Naive thymus-derived CD4-positive, alpha-beta T cell (primary cell): ENCODE results near the gene SNX3. TPM values are rescaled to one million over a fixed set of nuclear protein-coding genes. Genes with fewer than 3 reads are reported as not detected.
A peak's percentile ranks its signal among the peaks of the same experiment; 100 is the strongest.

Source experiments
- ATAC-seq: fragments of 150-1000 bp; cut with Tn5 transposase; 2 replicates; pipeline ENCODE4 v1.10.0; 2021; ENCODE audit warnings: mild to moderate bottlenecking, moderate library complexity
- CTCF ChIA-PET: fragments of 350-600 bp; sonication (Branson Sonifier 250); formaldehyde crosslinking; loops from one replicate; lab custom pipeline; 2021; ENCODE audit warnings: antibody characterized with exemption; lab: Charles Lee
- POLR2A ChIA-PET: fragments of 350-600 bp; sonication (Branson Sonifier 250); formaldehyde crosslinking; loops from one replicate; lab custom pipeline; 2021; ENCODE audit warnings: antibody characterized with exemption, inconsistent platforms; lab: Charles Lee
- DNase-seq, 9 donors: peaks; one replicate each; pipeline versions ENCODE4 v3.0.0 to v3.0.0-alpha.2; 2020 to 2022; ENCODE audit warnings: mixed read lengths in 1 of 9
- H3K27ac ChIP-seq: one replicate; pipeline ENCODE4 v1.7.0; 2013; ENCODE audit warnings: mild to moderate bottlenecking, low read depth, low read length, moderate library complexity
- H3K27me3 ChIP-seq, 2 donors: one replicate each; pipeline ENCODE4 v1.7.0; 2013; ENCODE audit warnings: low read length in 2 of 2, mild to moderate bottlenecking in 2 of 2, moderate library complexity in 2 of 2; ENCODE audit not compliant: control insufficient read depth in 2 of 2, insufficient read depth in 2 of 2
- H3K36me3 ChIP-seq, 3 experiments: 1 replicate in 2 of 3; 2 replicates in 1 of 3; pipeline ENCODE4 v1.7.0; 2013; ENCODE audit warnings: low read length in 3 of 3, mild to moderate bottlenecking in 3 of 3, moderate library complexity in 1 of 3; ENCODE audit not compliant: insufficient read depth in 3 of 3, control insufficient read depth in 2 of 3
- H3K4me1 ChIP-seq, 2 donors: one replicate each; pipeline ENCODE4 v1.7.0; 2013; ENCODE audit warnings: low read length in 2 of 2, mild to moderate bottlenecking in 2 of 2, moderate library complexity in 1 of 2; ENCODE audit not compliant: control insufficient read depth in 2 of 2, insufficient read depth in 2 of 2
- H3K4me3 ChIP-seq: 2 replicates; pipeline ENCODE4 v1.7.0; 2013; ENCODE audit warnings: mild to moderate bottlenecking, low read length
- H3K9me3 ChIP-seq, 3 experiments: 1 replicate in 2 of 3; 2 replicates in 1 of 3; pipeline ENCODE4 v1.7.0; 2013; ENCODE audit warnings: low read length in 3 of 3; ENCODE audit not compliant: control insufficient read depth in 2 of 3
- H3K27ac Mint-ChIP-seq, 9 donors: one replicate each; pipeline ENCODE4 v1.8.0; 2020 to 2022; ENCODE audit warnings: mixed read lengths in 9 of 9, mild to moderate bottlenecking in 8 of 9, moderate library complexity in 5 of 9, inconsistent platforms in 2 of 9
- H3K27me3 Mint-ChIP-seq, 5 donors: one replicate each; pipeline ENCODE4 v1.8.0; 2021 to 2022; ENCODE audit warnings: mixed read lengths in 5 of 5, mild to moderate bottlenecking in 1 of 5
- H3K36me3 Mint-ChIP-seq, 5 donors: one replicate each; pipeline ENCODE4 v1.8.0; 2020 to 2022; ENCODE audit warnings: mixed read lengths in 5 of 5, mild to moderate bottlenecking in 3 of 5, inconsistent platforms in 1 of 5
- H3K4me1 Mint-ChIP-seq, 7 donors: one replicate each; pipeline ENCODE4 v1.8.0; 2020 to 2022; ENCODE audit warnings: mixed read lengths in 7 of 7, mild to moderate bottlenecking in 3 of 7, inconsistent platforms in 1 of 7
- H3K4me3 Mint-ChIP-seq, 10 donors: one replicate each; pipeline ENCODE4 v1.8.0; 2020 to 2022; ENCODE audit warnings: mild to moderate bottlenecking in 10 of 10, mixed read lengths in 10 of 10, moderate library complexity in 6 of 10, inconsistent platforms in 2 of 10
- H3K9me3 Mint-ChIP-seq, 11 donors: one replicate each; pipeline ENCODE4 v1.8.0; 2020 to 2022; ENCODE audit warnings: mixed read lengths in 11 of 11, mild to moderate bottlenecking in 4 of 11, inconsistent platforms in 1 of 11, moderate library complexity in 1 of 11
- intact Hi-C, 2 donors: fragments of 100-400 bp; cut with micrococcal nuclease; formaldehyde crosslinking; loops; one replicate each; pipeline ENCODE4 v1.15.1; 2023
- polyA plus RNA-seq, 2 donors: library from polyadenylated mRNA; unstranded; fragments of 300-500 nt; fragmentation: Illumina TruSeq; gene quantifications; one replicate each; pipeline ENCODE4 v1.2.3, GENCODE V29; 2021
- total RNA-seq, 6 experiments: library from RNA in 5 of 6; stranded (reverse) in 5 of 6; gene quantifications; 1 replicate in 5 of 6; 2 replicates in 1 of 6; pipeline ENCODE4 v1.2.3 and lab custom pipeline; 2021 to 2026

Gene SNX3
- total and polyA plus RNA-seq, 7 experiments from 2014 or later = 42.5 to 216 (median 71.2) TPM

GRCh38 chr6:108227290-108227689 lies 33.5 kb downstream of the SNX3 start:
- Histone ChIP-seq H3K4me3 (no peak overlapping the region), H3K9me3 (no peaks in the 10 kb centered on the region), H3K4me1 (no peaks in the 10 kb centered on the region), H3K36me3 (peaks cover 0 to 2% (median 0%) of the 10 kb centered on the region in 3 experiments), H3K27me3 (no peaks in the 10 kb centered on the region), H3K27ac (no peak overlapping the region)
- ATAC-seq = no peak
- no peaks in the 10 kb centered on the region for H3K9me3 Mint-ChIP-seq
- no peak overlapping the region for H3K4me3 Mint-ChIP-seq
- CTCF ChIA-PET = no interaction called here
- peaks cover 1 to 23% (median 4%) of the 10 kb centered on the region in 5 donors for H3K36me3 Mint-ChIP-seq
- peaks cover 16 to 42% (median 29%) of the 10 kb centered on the region in 7 donors for H3K4me1 Mint-ChIP-seq
- no peak for DNase-seq
- POLR2A ChIA-PET = no interaction called here
- no peaks in the 10 kb centered on the region for H3K27me3 Mint-ChIP-seq
- peak overlapping the region in 1 of 9 donors; percentile 48 for H3K27ac Mint-ChIP-seq
- intact Hi-C loops = no loop called here

- ChIA-PET CTCF (no interaction called here), POLR2A (no interaction called here)
- Mint-ChIP-seq H3K4me1 (peaks cover 7 to 27% (median 14%) of the 10 kb centered on the region in 7 donors), H3K9me3 (no peaks in the 10 kb centered on the region), H3K27me3 (no peaks in the 10 kb centered on the region), H3K4me3 (peak overlapping the region in 1 of 10 donors; percentile 47), H3K36me3 (peaks cover 5 to 39% (median 32%) of the 10 kb centered on the region in 5 donors), H3K27ac (peak overlapping the region in 3 of 9 donors; percentile 1 to 58 (median 54))
- peaks cover 0 to 23% (median 4%) of the 10 kb centered on the region in 3 experiments for H3K36me3 ChIP-seq
- no peak overlapping the region for H3K4me3 ChIP-seq
- no peaks in the 10 kb centered on the region for H3K9me3 ChIP-seq
- ATAC-seq (no peak), DNase-seq (no peak)
- no peaks in the 10 kb centered on the region for H3K4me1 ChIP-seq
- H3K27me3 ChIP-seq = no peaks in the 10 kb centered on the region
- H3K27ac ChIP-seq = no peak overlapping the region
- intact Hi-C loops = no loop called here
Measured at GRCh38 chr6:108222504-108222903, 38.3 kb downstream of the SNX3 start.

GRCh38 chr6:108222064-108222463 lies 38.8 kb downstream of the SNX3 start:
- peaks cover 5 to 38% (median 32%) of the 10 kb centered on the region in 5 donors for H3K36me3 Mint-ChIP-seq
- intact Hi-C loops = no loop called here
- CTCF ChIA-PET = no interaction called here

GRCh38 chr6:108211671-108212070 lies 49.2 kb downstream of the SNX3 start:
- H3K9me3 Mint-ChIP-seq = peaks cover 0 to 2% (median 0%) of the 10 kb centered on the region in 11 donors
- no peak overlapping the region for H3K27ac ChIP-seq
- no peak overlapping the region for H3K4me3 ChIP-seq
- H3K9me3 ChIP-seq = no peaks in the 10 kb centered on the region
- POLR2A ChIA-PET = interaction anchor here (0.7 kb wide), 1 partner anchor 423 kb away, joined by 4 read pairs; no protein-coding TSS in a partner anchor
- H3K4me1 ChIP-seq = no peaks in the 10 kb centered on the region
- intact Hi-C loops = no loop called here
- ATAC-seq (no peak), DNase-seq (no peak)
- peaks cover 0 to 54% (median 5%) of the 10 kb centered on the region in 3 experiments for H3K36me3 ChIP-seq
- CTCF ChIA-PET = no interaction called here
- no peak overlapping the region for H3K4me3 Mint-ChIP-seq
- H3K27me3 ChIP-seq = no peaks in the 10 kb centered on the region
- H3K36me3 Mint-ChIP-seq = peaks cover 10 to 61% (median 23%) of the 10 kb centered on the region in 5 donors
- no peak overlapping the region for H3K27ac Mint-ChIP-seq
- peaks cover 0 to 8% (median 5%) of the 10 kb centered on the region in 7 donors for H3K4me1 Mint-ChIP-seq
- H3K27me3 Mint-ChIP-seq = no peaks in the 10 kb centered on the region

More at GRCh38 chr6:108222064-108222463, 38.8 kb downstream of the SNX3 start:
- H3K4me1 Mint-ChIP-seq = peaks cover 7 to 24% (median 13%) of the 10 kb centered on the region in 7 donors
- POLR2A ChIA-PET = no interaction called here
- peak overlapping the region in 3 of 9 donors; percentile 33 to 58 (median 54) for H3K27ac Mint-ChIP-seq
- Histone ChIP-seq H3K4me3 (no peak overlapping the region), H3K27me3 (no peaks in the 10 kb centered on the region), H3K4me1 (no peaks in the 10 kb centered on the region), H3K27ac (no peak overlapping the region), H3K36me3 (peaks cover 0 to 23% (median 4%) of the 10 kb centered on the region in 3 experiments), H3K9me3 (no peaks in the 10 kb centered on the region)
- H3K27me3 Mint-ChIP-seq = no peaks in the 10 kb centered on the region
- H3K9me3 Mint-ChIP-seq = no peaks in the 10 kb centered on the region
- H3K4me3 Mint-ChIP-seq = peak overlapping the region in 1 of 10 donors; percentile 47
- ATAC-seq (no peak), DNase-seq (no peak)

GRCh38 chr6:108210556-108210955 lies 50.3 kb downstream of the SNX3 start:
- POLR2A ChIA-PET = no interaction called here
- no peak overlapping the region for H3K27ac ChIP-seq
- DNase-seq (no peak), ATAC-seq (no peak)
- no peak overlapping the region for H3K4me3 Mint-ChIP-seq
- H3K36me3 ChIP-seq = peaks cover 0 to 47% (median 5%) of the 10 kb centered on the region in 3 experiments
- H3K4me1 ChIP-seq = no peaks in the 10 kb centered on the region
- H3K27ac Mint-ChIP-seq = no peak overlapping the region
- H3K27me3 Mint-ChIP-seq = no peaks in the 10 kb centered on the region
- H3K4me1 Mint-ChIP-seq = peaks cover 0 to 11% (median 5%) of the 10 kb centered on the region in 7 donors
- peaks cover 0 to 2% (median 0%) of the 10 kb centered on the region in 11 donors for H3K9me3 Mint-ChIP-seq
- intact Hi-C loops = no loop called here
- CTCF ChIA-PET = no interaction called here
- peaks cover 10 to 66% (median 30%) of the 10 kb centered on the region in 5 donors for H3K36me3 Mint-ChIP-seq
- H3K9me3 ChIP-seq = no peaks in the 10 kb centered on the region
- H3K4me3 ChIP-seq = no peak overlapping the region
- H3K27me3 ChIP-seq = no peaks in the 10 kb centered on the region

- H3K36me3 ChIP-seq = peaks cover 0 to 39% (median 5%) of the 10 kb centered on the region in 3 experiments
- POLR2A ChIA-PET = no interaction called here
- no peaks in the 10 kb centered on the region for H3K4me1 ChIP-seq
- DNase-seq (no peak), ATAC-seq (no peak)
- H3K9me3 Mint-ChIP-seq = peaks cover 0 to 2% (median 0%) of the 10 kb centered on the region in 11 donors
- H3K27ac Mint-ChIP-seq = no peak overlapping the region
- peaks cover 10 to 62% (median 29%) of the 10 kb centered on the region in 5 donors for H3K36me3 Mint-ChIP-seq
- no peak overlapping the region for H3K4me3 ChIP-seq
- no peak overlapping the region for H3K4me3 Mint-ChIP-seq
- no peak overlapping the region for H3K27ac ChIP-seq
- H3K27me3 ChIP-seq = no peaks in the 10 kb centered on the region
- H3K27me3 Mint-ChIP-seq = no peaks in the 10 kb centered on the region
- no peaks in the 10 kb centered on the region for H3K9me3 ChIP-seq
- peaks cover 0 to 8% (median 4%) of the 10 kb centered on the region in 7 donors for H3K4me1 Mint-ChIP-seq
- intact Hi-C loops = no loop called here
- CTCF ChIA-PET = no interaction called here
Measured at GRCh38 chr6:108209738-108210137, 51.1 kb downstream of the SNX3 start.

GRCh38 chr6:108207013-108207412 lies 53.8 kb downstream of the SNX3 start:
- Mint-ChIP-seq H3K9me3 (peaks cover 0 to 2% (median 0%) of the 10 kb centered on the region in 11 donors), H3K4me3 (no peak overlapping the region), H3K27ac (no peak overlapping the region), H3K27me3 (no peaks in the 10 kb centered on the region), H3K36me3 (peaks cover 10 to 64% (median 28%) of the 10 kb centered on the region in 5 donors), H3K4me1 (peaks cover 0 to 8% (median 0%) of the 10 kb centered on the region in 7 donors)
- ChIA-PET CTCF (no interaction called here), POLR2A (no interaction called here)
- no peak overlapping the region for H3K4me3 ChIP-seq
- peaks cover 0 to 32% (median 5%) of the 10 kb centered on the region in 3 experiments for H3K36me3 ChIP-seq
- H3K27me3 ChIP-seq = no peaks in the 10 kb centered on the region
- H3K27ac ChIP-seq = no peak overlapping the region
- no peaks in the 10 kb centered on the region for H3K9me3 ChIP-seq
- H3K4me1 ChIP-seq = no peaks in the 10 kb centered on the region
- DNase-seq = no peak
- intact Hi-C loops = no loop called here
- ATAC-seq = no peak
